ENCODE data around the gene LAMB3.

- no peak for TF ChIP-seq BHLHE40 (IDR thresholded peaks at IDR 0.05; ENCODE audit: borderline replicate concordance)
- no peak for TF ChIP-seq FOXK2 (IDR thresholded peaks at IDR 0.05)
- TF ChIP-seq SP1 (IDR thresholded peaks at IDR 0.05), result no peak
- TF ChIP-seq ZNF384 (IDR thresholded peaks at IDR 0.05), result no peak
Observed at GRCh38 chr1:209657918-209658317, 5.7 kb upstream of the LAMB3 start.
